Retinal pigment epithelial cell (primary cell): ENCODE results near the gene MTMR12.

Experiments
- DNase-seq: peaks from one replicate; pipeline ENCODE4 v3.0.0-alpha.2; 2010; ENCODE audit warnings: low read depth
- H3K4me3 ChIP-seq: 2 replicates; pipeline ENCODE4 v1.5.1; 2011; ENCODE audit warnings: mild to moderate bottlenecking, low read length, control low read depth, moderate library complexity
- TF ChIP-seq, protein P1 (sequence below): conservative IDR thresholded peaks from 2 replicates; pipeline ENCODE4 v1.5.1; 2011; ENCODE audit warnings: low read depth, low read length, control low read depth, inconsistent platforms

MTMR12 gene

DNA sequence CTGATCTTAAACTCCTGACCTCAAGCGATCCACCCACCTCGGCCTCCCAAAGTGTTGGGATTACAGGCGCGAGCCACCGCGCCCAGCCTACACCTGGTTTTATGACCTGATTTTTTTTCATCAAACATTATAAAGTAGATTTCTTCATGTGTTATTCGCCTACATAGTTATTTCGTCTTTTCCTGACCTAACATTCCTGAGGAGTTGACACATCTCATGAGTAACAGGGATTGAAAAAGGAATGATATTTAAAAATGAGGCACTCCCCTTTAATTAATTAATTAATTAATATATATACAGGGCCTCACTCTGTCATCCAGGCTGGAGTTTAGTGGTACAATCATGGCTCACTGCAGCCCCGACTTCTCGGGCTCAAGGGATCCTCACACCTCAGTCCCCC lies 20.2 kb upstream of the MTMR12 start:
- TF ChIP-seq, protein P1, sequence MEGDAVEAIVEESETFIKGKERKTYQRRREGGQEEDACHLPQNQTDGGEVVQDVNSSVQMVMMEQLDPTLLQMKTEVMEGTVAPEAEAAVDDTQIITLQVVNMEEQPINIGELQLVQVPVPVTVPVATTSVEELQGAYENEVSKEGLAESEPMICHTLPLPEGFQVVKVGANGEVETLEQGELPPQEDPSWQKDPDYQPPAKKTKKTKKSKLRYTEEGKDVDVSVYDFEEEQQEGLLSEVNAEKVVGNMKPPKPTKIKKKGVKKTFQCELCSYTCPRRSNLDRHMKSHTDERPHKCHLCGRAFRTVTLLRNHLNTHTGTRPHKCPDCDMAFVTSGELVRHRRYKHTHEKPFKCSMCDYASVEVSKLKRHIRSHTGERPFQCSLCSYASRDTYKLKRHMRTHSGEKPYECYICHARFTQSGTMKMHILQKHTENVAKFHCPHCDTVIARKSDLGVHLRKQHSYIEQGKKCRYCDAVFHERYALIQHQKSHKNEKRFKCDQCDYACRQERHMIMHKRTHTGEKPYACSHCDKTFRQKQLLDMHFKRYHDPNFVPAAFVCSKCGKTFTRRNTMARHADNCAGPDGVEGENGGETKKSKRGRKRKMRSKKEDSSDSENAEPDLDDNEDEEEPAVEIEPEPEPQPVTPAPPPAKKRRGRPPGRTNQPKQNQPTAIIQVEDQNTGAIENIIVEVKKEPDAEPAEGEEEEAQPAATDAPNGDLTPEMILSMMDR: no peak
- no peak overlapping the region for H3K4me3 ChIP-seq
- no peak for DNase-seq

DNA sequence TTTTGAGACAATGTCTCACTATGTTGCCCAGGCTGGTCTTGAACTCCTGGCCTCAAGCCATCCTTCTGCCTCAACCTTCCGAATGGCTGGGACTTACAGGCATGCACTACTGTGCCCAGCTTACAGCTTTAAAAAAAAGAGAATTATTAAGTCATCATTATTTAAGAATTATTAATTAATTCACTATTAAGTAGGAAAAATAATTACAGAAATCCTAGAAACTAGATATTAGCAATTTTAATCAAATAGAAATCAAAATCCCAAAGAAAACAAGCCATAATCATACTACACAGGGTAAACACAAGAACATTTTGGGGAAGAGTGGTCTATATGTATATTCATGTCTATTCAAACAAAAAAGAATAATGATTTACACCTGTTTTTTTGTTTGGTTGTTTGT lies 19.6 kb upstream of the MTMR12 start:
- H3K4me3 ChIP-seq: no peak overlapping the region
- no peak for DNase-seq
- TF ChIP-seq, protein P1: no peak

DNA sequence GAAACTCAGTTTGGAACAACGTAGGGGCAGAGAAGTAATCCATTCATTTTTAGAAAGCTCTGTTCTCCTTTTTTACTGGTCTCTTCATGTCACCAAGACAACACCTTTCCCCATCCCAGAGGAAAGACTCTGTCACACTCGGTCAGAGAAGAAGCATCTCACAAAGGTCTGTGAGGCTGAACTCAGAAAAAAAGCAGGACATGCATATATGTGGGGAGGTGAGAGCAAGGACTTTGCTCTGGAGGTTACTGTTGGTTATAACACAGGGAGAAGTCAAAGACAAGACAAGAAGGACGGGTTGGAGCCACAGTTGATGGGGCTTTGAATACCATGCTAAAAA lies 19.2 kb upstream of the MTMR12 start:
- H3K4me3 ChIP-seq: no peak overlapping the region
- TF ChIP-seq, protein P1: no peak
- DNase-seq: no peak

DNA sequence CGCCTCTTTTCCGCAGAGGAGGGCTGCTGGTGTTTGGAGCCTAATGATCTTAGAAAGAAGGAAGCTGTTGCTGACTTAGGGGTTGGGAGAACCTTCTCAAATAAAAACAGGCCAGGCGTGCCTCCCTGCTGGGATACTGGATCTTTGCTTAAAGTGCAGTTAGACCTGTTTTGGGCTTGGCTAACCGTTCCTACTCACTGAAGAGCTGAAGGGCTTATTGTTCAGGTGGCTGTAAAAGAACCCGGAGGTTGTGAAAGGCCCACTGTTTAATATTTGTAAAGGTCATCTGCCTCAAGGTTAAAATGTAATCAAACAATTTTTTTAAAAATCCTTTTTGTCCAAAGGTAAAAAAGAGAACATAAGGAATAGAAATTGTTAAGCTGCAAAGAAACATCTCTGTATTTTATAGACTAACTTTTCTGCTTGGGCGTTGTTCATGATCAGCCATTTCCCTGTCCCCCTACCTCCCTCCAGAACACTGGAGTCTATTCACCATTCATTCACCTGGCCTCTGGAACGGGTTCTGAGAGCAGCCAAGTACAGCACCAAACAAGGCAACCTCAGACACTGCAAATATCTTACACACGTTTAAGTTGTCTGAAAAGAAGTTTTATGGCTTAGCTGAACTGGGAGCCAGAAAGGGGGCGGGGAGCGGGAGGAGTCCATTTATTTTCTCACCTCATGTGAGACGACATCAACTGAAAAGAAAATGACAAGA lies 18.6 kb upstream of the MTMR12 start:
- TF ChIP-seq, protein P1: no peak
- DNase-seq: no peak
- H3K4me3 ChIP-seq: no peak overlapping the region

DNA sequence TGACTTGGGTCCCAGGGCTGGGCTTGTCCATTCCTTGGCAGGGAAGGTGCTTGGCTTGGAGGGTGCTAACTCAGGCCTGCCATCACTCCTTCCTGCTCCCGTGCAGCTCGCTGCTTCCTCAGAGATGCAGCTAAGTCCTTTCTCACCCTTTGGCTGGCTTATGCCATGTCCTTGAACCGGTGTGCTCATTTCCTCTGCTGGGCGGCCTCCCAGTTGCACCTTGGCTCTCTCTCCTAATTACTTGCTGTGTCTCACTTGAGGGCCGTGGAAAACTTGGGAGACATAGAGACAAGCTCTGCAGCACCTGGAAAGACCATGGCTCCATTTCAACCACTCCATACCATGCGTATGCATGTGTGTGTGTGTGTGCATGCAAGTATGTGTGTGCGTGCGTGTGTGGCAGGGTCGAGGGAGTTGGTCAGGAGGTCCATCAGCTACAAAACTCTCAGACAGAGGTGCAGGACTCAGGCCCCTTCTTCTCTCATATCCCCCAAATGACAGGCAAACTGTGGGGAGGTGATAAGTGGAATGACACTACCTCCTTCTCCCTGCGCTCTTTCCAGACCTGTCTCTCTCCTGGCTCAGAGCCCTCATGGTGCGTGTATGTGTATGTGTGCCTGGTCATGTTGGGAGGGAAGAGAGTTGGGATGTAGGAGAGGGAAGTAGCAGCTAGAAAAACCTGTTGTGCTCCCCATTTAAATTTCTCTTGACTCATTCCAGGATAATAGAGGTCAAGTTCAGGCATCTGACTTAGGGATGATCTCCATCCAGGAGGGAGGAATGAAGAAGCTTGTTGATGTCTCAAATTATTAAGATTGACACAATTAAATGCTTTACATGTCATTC lies 17.6 kb upstream of the MTMR12 start:
- TF ChIP-seq, protein P1: no peak
- DNase-seq: no peak
- no peak overlapping the region for H3K4me3 ChIP-seq

DNA sequence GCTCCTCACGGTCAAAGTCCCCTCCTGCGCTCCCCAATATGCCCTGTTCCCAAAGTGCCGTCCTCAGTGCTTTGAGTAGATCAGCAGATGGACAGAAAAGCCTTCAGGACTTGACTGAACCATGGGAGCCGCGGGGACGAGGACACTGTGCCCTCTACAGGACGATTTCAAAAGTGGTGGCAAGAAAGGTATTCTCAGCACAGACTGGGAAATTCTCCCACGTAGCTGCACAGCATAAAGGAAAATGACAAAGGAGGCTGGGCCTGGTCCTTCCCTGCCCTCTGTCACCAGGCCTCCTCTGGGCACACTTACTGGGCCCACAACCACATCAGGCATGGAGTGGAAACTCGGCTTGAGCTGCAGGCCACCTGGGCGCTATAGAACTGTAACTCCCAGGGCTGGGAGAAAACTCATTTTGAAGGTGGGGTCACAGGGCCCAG lies 16.7 kb upstream of the MTMR12 start:
- TF ChIP-seq, protein P1: peak; percentile 81
- H3K4me3 ChIP-seq: no peak overlapping the region
- DNase-seq: no peak
